GM18526 (cell line): ENCODE measurements around the gene APPL2.

Experiments
- POLR2A ChIP-seq: IDR thresholded peaks from 3 replicates; pipeline ENCODE4 v1.6.1; 2011; ENCODE audit not compliant: insufficient read length; ENCODE audit errors: extremely low read depth

The APPL2 gene

GRCh38 chr12:105218434-105218833 is 17.5 kb downstream of the APPL2 start:
- no peak for TF ChIP-seq POLR2A

GRCh38 chr12:105214670-105215375 is 21.2 kb downstream of the APPL2 start:
- TF ChIP-seq POLR2A = no peak

- no peak for TF ChIP-seq POLR2A
These were observed 21.8 kb downstream of the APPL2 start for GRCh38 chr12:105214148-105214547.

DNA sequence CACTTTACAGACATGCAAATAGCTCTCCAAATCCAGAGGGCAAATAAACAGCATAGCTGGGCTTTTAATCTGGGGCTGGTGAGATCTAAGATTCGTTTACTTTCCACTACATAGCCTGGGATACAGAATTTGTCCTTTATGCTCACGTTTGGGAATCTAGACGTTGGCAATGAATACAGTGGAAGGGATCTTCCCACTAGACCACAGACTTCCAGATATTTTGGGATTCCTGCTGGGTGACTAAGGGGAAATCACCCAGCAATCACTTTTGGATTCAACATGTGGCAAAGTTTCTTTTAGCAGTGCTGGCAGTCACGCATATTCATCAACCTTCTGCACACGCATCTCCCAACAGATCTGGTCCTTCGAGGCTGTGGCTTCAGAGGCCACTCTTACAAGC is 23.5 kb downstream of the APPL2 start:
- no peak for TF ChIP-seq POLR2A

GRCh38 chr12:105209091-105209490 is 26.9 kb downstream of the APPL2 start:
- TF ChIP-seq POLR2A = no peak

GRCh38 chr12:105206686-105207374 is 29.1 kb downstream of the APPL2 start:
- no peak for TF ChIP-seq POLR2A

GRCh38 chr12:105205322-105206048 is 30.5 kb downstream of the APPL2 start:
- no peak for TF ChIP-seq POLR2A

DNA sequence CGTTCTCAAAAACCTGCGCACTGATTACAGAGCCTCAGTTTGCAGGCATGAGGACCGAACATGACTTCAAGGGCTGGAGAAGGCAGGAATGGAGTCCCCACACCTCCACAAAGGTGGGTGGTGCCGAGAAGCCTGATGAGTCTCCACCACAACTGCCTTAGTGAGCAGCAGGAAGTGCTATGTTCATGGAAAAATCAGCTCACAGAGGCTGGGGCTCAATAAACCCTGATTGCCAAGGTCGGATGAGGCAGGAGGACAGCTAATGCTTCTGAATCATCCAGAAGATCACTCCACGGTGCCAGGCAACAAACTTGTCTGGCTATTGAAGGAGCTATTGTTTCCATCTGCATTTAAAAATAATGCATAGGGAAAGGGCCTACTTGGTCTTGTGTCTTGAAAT is 31.1 kb downstream of the APPL2 start:
- TF ChIP-seq POLR2A = no peak

DNA sequence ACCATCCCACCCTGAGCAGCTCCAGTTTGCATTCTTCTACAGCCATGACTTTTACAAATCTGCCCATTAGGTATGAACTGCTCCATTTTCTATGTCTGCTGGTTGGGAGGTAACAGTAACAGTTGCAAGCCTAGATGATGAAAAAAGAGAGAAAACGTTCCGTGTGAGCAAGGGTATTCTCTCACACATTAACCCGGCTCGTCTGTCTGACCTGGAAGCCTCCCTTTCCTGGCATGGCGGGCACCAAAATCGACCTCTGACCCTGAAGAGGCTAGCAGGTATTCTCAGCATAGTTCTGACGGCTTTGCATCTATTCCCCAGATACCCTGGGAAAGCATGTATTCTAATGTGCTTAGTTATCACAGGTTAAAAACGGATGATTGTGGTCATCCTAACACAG is 31.8 kb downstream of the APPL2 start:
- TF ChIP-seq POLR2A = no peak

DNA sequence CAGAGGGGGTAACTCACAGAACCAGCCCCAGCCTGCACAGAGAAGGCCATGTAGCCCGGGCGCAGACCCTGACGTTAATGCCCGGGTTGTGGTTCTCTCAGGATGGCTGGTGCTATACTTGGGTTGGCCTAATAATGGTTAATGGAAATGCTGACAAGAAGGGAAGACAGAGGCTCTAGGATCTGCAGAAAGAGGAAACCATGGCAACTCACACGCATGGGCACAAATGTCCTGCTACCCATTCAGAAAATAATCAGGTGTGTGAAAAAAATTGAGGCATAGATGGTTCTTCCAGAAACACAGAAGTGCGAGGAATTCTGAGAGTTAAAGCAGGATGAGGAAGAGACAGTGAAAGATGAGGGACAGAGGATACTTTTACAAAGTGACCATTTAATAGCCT is 33.8 kb downstream of the APPL2 start:
- no peak for TF ChIP-seq POLR2A

- no peak for TF ChIP-seq POLR2A
These were observed 34.7 kb downstream of the APPL2 start for GRCh38 chr12:105201299-105201698.

DNA sequence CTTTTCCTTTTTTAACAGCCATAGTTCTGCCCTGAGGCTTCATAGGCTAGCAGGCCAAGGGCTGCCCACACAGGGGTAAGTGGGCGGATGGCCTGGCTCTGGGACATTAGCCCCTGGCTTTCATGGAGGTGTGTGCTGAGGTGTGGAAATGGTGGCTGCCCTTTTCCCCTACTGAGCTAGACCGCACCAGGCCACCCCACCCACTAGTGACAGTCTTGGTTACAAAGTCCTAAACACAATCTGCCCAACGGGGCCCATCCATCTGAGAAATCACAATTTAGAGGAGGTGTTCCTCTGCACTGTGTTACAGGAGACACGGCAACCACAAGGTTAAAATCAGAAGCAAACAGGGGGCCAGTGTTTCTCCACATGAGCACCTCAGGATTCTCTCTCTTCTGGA is 35.6 kb downstream of the APPL2 start:
- no peak for TF ChIP-seq POLR2A

- no peak for TF ChIP-seq POLR2A
These were observed 37.0 kb downstream of the APPL2 start for GRCh38 chr12:105198961-105199360.

DNA sequence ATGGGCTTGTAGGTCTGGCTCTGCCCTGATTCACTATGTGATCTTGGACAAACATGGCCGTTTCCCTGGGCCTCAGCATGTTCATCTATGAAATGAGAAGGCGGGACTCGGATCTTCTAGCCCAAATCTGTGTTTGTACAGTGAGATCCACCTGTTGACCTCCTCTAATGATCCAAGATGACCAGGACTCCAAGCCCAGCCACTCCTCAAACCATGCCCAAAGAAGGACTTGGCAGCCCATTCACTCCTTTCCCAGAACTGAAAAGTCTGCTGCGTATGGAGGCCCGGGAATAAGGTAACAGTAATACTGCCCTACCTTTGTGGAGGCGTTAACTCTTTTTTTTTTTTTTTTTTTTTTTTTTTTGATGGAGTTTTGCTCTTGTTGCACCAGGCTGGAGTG is 39.9 kb downstream of the APPL2 start:
- no peak for TF ChIP-seq POLR2A

- no peak for TF ChIP-seq POLR2A
These were observed 41.0 kb downstream of the APPL2 start for GRCh38 chr12:105194947-105195346.

DNA sequence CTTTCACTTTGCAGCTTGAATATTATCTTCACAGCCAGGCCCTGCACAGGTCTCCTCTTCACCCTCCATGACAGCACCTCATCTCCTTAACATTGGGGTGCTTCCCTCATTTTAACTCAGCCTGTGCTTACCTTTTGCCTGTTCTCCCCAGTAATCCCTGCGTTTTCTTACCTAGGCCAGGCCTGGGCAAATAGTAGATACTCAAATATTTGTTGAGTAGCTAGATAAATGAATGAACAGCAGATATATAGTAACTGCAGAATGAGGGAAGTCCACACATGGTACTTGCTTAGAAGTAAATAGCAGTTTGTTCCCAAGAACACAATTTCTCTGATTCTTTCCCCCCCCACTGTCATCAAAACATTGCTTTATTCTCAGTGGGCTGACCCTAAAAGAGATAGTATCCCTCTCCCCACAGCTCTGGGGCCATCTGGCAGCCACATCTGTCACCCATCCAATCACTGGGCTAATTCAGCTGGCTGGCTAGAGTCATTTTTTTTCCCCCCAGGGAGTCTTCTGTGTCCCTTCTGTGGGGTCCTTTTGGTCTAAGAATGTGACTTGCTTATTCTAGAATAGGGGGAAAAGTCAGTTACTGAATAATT is 43.2 kb downstream of the APPL2 start:
- no peak for TF ChIP-seq POLR2A
